ENCODE results near the gene CBY3. TPM values are rescaled to one million over a fixed set of nuclear protein-coding genes. Genes with fewer than 3 reads are reported as not detected.
A peak's percentile ranks its signal among the peaks of the same experiment; 100 is the strongest.
"Not testable (repeated sequence)": the region's sequence is repeated elsewhere in the genome, so short reads cannot be mapped to it uniquely, and the experiment has no call there.

The CBY3 gene
- total RNA-seq: not detected in 2 replicates

GRCh38 chr5:179680780-179681401, at the start of gene CBY3:
Gene CBY3 (minus strand): TSS chr5:179681034. CDS start chr5:179680918, 116 bp downstream.
- DNase-seq (ENCODE audit: low read depth): peak; percentile 88

GRCh38 chr5:179730356-179730755, 49.5 kb upstream of the CBY3 start:
- no peak for DNase-seq (ENCODE audit: low read depth)

- no peak for DNase-seq (ENCODE audit: low read depth)
These were observed 48.9 kb upstream of the CBY3 start for GRCh38 chr5:179729727-179730126.

- DNase-seq (ENCODE audit: low read depth): no peak
These were observed 48.5 kb upstream of the CBY3 start for GRCh38 chr5:179729303-179729702.

- no peak for DNase-seq (ENCODE audit: low read depth)
These were observed 46.3 kb upstream of the CBY3 start for GRCh38 chr5:179727106-179727505.

GRCh38 chr5:179724163-179724562, 43.3 kb upstream of the CBY3 start:
- DNase-seq (ENCODE audit: low read depth): no peak

- no peak for DNase-seq (ENCODE audit: low read depth)
These were observed 39.4 kb upstream of the CBY3 start for GRCh38 chr5:179720222-179720621.

GRCh38 chr5:179716286-179716685, 35.5 kb upstream of the CBY3 start:
- DNase-seq (ENCODE audit: low read depth): no peak

- DNase-seq (ENCODE audit: low read depth): peak; percentile 55
These were observed 19.6 kb upstream of the CBY3 start for GRCh38 chr5:179700401-179700918.

- peak; percentile 54 for DNase-seq (ENCODE audit: low read depth)
These were observed 18.9 kb upstream of the CBY3 start for GRCh38 chr5:179699616-179700237.

- no peak for DNase-seq (ENCODE audit: low read depth)
These were observed 18.2 kb upstream of the CBY3 start, which contains the start of gene CANX for GRCh38 chr5:179698935-179699615. Gene CANX (plus strand): TSS chr5:179698967. CDS start chr5:179705682, 6,715 bp downstream.

GRCh38 chr5:179697993-179698934, 17.4 kb upstream of the CBY3 start:
- peak; percentile 96 for DNase-seq (ENCODE audit: low read depth)

GRCh38 chr5:179697543-179697942, 16.7 kb upstream of the CBY3 start:
- DNase-seq (ENCODE audit: low read depth): not testable (repeated sequence)

GRCh38 chr5:179697108-179697507, 16.3 kb upstream of the CBY3 start:
- no peak for DNase-seq (ENCODE audit: low read depth)

GRCh38 chr5:179696603-179697002, 15.8 kb upstream of the CBY3 start:
- DNase-seq (ENCODE audit: low read depth): no peak

- no peak for DNase-seq (ENCODE audit: low read depth)
These were observed 13.7 kb upstream of the CBY3 start for GRCh38 chr5:179694561-179694960.

GRCh38 chr5:179689212-179689611, 8.4 kb upstream of the CBY3 start:
- DNase-seq (ENCODE audit: low read depth): not testable (repeated sequence)

- no peak for DNase-seq (ENCODE audit: low read depth)
These were observed 637 bp downstream of the CBY3 start for GRCh38 chr5:179680014-179680779.

GRCh38 chr5:179679014-179679674, 1.7 kb downstream of the CBY3 start:
- peak; percentile 33 for DNase-seq (ENCODE audit: low read depth)

Measured in renal cortical epithelial cell (primary cell).